GM10248 (cell line): ENCODE measurements around the gene TMEM69.

Source experiments
- CTCF ChIA-PET: fragments of 300-600 bp; sonication (Branson Sonifier 250); formaldehyde crosslinking; extraction: SDS; loops from one replicate; lab custom pipeline; 2021; ENCODE audit warnings: antibody characterized with exemption; lab: Yijun Ruan, JAX
- POLR2A ChIA-PET: fragments of 350-650 bp; sonication (Branson Sonifier 250); formaldehyde crosslinking; extraction: SDS; loops from one replicate; lab custom pipeline; 2020; ENCODE audit warnings: antibody characterized with exemption; lab: Yijun Ruan, JAX
- DNase-seq: peaks from one replicate; pipeline ENCODE4 v3.0.0; 2012; ENCODE audit errors: extremely low spot score
- CTCF ChIP-seq: IDR thresholded peaks from 2 replicates; pipeline ENCODE4 v1.5.1; 2012; ENCODE audit warnings: mild to moderate bottlenecking, low read depth; ENCODE audit errors: extremely low read depth, missing control alignments, control extremely low read depth

TMEM69 gene

GRCh38 chr1:45687754-45688740, at the start of gene TMEM69:
TMEM69 (plus strand) TSS chr1:45688181; CDS start chr1:45691069, 2,888 bp downstream.
- peak; percentile 78 for DNase-seq
- ChIA-PET POLR2A (interaction anchor here (0.5 to 2.3 kb wide), 6 partner anchors 18 to 385 kb away, joined by 3 to 13 read pairs (median 3); partner anchors contain the start of gene NASP), CTCF (interaction anchor here (1.0 to 1.5 kb wide), 4 partner anchors 10 to 17 kb away, joined by 3 to 5 read pairs (median 4); no protein-coding TSS in a partner anchor)
- no peak for TF ChIP-seq CTCF

GRCh38 chr1:45640293-45640692, 47.7 kb upstream of the TMEM69 start:
- CTCF ChIA-PET: interaction anchor here (1.5 kb wide), 1 partner anchor 8 kb away, joined by 3 read pairs; no protein-coding TSS in a partner anchor
- POLR2A ChIA-PET: no interaction called here
- no peak for DNase-seq
- no peak for TF ChIP-seq CTCF

GRCh38 chr1:45643321-45643720, 44.7 kb upstream of the TMEM69 start:
- no peak for TF ChIP-seq CTCF
- ChIA-PET CTCF (no interaction called here), POLR2A (interaction anchor here (0.6 kb wide), 1 partner anchor 31 kb away, joined by 3 read pairs; no protein-coding TSS in a partner anchor)
- DNase-seq: no peak

GRCh38 chr1:45643978-45644377, 44.0 kb upstream of the TMEM69 start:
- ChIA-PET CTCF (interaction anchor here (1.0 to 1.6 kb wide), 3 partner anchors 9 to 537 kb away, joined by 3 read pairs; no protein-coding TSS in a partner anchor), POLR2A (interaction anchor here (0.6 kb wide), 1 partner anchor 31 kb away, joined by 3 read pairs; no protein-coding TSS in a partner anchor)
- no peak for DNase-seq
- TF ChIP-seq CTCF: no peak

- CTCF ChIA-PET: interaction anchor here (1.0 to 1.6 kb wide), 3 partner anchors 10 to 536 kb away, joined by 3 read pairs; no protein-coding TSS in a partner anchor
Observed at GRCh38 chr1:45644661-45645060, 43.3 kb upstream of the TMEM69 start.

More at GRCh38 chr1:45644661-45645060, 43.3 kb upstream of the TMEM69 start:
- DNase-seq: no peak
- POLR2A ChIA-PET: no interaction called here
- no peak for TF ChIP-seq CTCF
